Naive thymus-derived CD4-positive, alpha-beta T cell (primary cell): ENCODE data around the gene SPATA1. TPM values are rescaled to one million over a fixed set of nuclear protein-coding genes. Genes with fewer than 3 reads are reported as not detected.
"Not testable (repeated sequence)": the region's sequence is repeated elsewhere in the genome, so short reads cannot be mapped to it uniquely, and the experiment has no call there.

ENCODE experiments used
- ATAC-seq: fragments of 150-1000 bp; cut with Tn5 transposase; 2 replicates; pipeline ENCODE4 v1.10.0; 2021; ENCODE audit warnings: mild to moderate bottlenecking, moderate library complexity
- CTCF ChIA-PET: fragments of 350-600 bp; sonication (Branson Sonifier 250); formaldehyde crosslinking; loops from one replicate; lab custom pipeline; 2021; ENCODE audit warnings: antibody characterized with exemption; lab: Charles Lee
- POLR2A ChIA-PET: fragments of 350-600 bp; sonication (Branson Sonifier 250); formaldehyde crosslinking; loops from one replicate; lab custom pipeline; 2021; ENCODE audit warnings: antibody characterized with exemption, inconsistent platforms; lab: Charles Lee
- DNase-seq, 9 donors: peaks; one replicate each; pipeline versions ENCODE4 v3.0.0 to v3.0.0-alpha.2; 2020 to 2022; ENCODE audit warnings: mixed read lengths in 1 of 9
- H3K27ac ChIP-seq: one replicate; pipeline ENCODE4 v1.7.0; 2013; ENCODE audit warnings: mild to moderate bottlenecking, low read depth, low read length, moderate library complexity
- H3K27me3 ChIP-seq, 2 donors: one replicate each; pipeline ENCODE4 v1.7.0; 2013; ENCODE audit warnings: low read length in 2 of 2, mild to moderate bottlenecking in 2 of 2, moderate library complexity in 2 of 2; ENCODE audit not compliant: control insufficient read depth in 2 of 2, insufficient read depth in 2 of 2
- H3K36me3 ChIP-seq, 3 experiments: 1 replicate in 2 of 3; 2 replicates in 1 of 3; pipeline ENCODE4 v1.7.0; 2013; ENCODE audit warnings: low read length in 3 of 3, mild to moderate bottlenecking in 3 of 3, moderate library complexity in 1 of 3; ENCODE audit not compliant: insufficient read depth in 3 of 3, control insufficient read depth in 2 of 3
- H3K4me1 ChIP-seq, 2 donors: one replicate each; pipeline ENCODE4 v1.7.0; 2013; ENCODE audit warnings: low read length in 2 of 2, mild to moderate bottlenecking in 2 of 2, moderate library complexity in 1 of 2; ENCODE audit not compliant: control insufficient read depth in 2 of 2, insufficient read depth in 2 of 2
- H3K4me3 ChIP-seq: 2 replicates; pipeline ENCODE4 v1.7.0; 2013; ENCODE audit warnings: mild to moderate bottlenecking, low read length
- H3K9me3 ChIP-seq, 3 experiments: 1 replicate in 2 of 3; 2 replicates in 1 of 3; pipeline ENCODE4 v1.7.0; 2013; ENCODE audit warnings: low read length in 3 of 3; ENCODE audit not compliant: control insufficient read depth in 2 of 3
- H3K27ac Mint-ChIP-seq, 9 donors: one replicate each; pipeline ENCODE4 v1.8.0; 2020 to 2022; ENCODE audit warnings: mixed read lengths in 9 of 9, mild to moderate bottlenecking in 8 of 9, moderate library complexity in 5 of 9, inconsistent platforms in 2 of 9
- H3K27me3 Mint-ChIP-seq, 5 donors: one replicate each; pipeline ENCODE4 v1.8.0; 2021 to 2022; ENCODE audit warnings: mixed read lengths in 5 of 5, mild to moderate bottlenecking in 1 of 5
- H3K36me3 Mint-ChIP-seq, 5 donors: one replicate each; pipeline ENCODE4 v1.8.0; 2020 to 2022; ENCODE audit warnings: mixed read lengths in 5 of 5, mild to moderate bottlenecking in 3 of 5, inconsistent platforms in 1 of 5
- H3K4me1 Mint-ChIP-seq, 7 donors: one replicate each; pipeline ENCODE4 v1.8.0; 2020 to 2022; ENCODE audit warnings: mixed read lengths in 7 of 7, mild to moderate bottlenecking in 3 of 7, inconsistent platforms in 1 of 7
- H3K4me3 Mint-ChIP-seq, 10 donors: one replicate each; pipeline ENCODE4 v1.8.0; 2020 to 2022; ENCODE audit warnings: mild to moderate bottlenecking in 10 of 10, mixed read lengths in 10 of 10, moderate library complexity in 6 of 10, inconsistent platforms in 2 of 10
- H3K9me3 Mint-ChIP-seq, 11 donors: one replicate each; pipeline ENCODE4 v1.8.0; 2020 to 2022; ENCODE audit warnings: mixed read lengths in 11 of 11, mild to moderate bottlenecking in 4 of 11, inconsistent platforms in 1 of 11, moderate library complexity in 1 of 11
- intact Hi-C, 2 donors: fragments of 100-400 bp; cut with micrococcal nuclease; formaldehyde crosslinking; loops; one replicate each; pipeline ENCODE4 v1.15.1; 2023
- polyA plus RNA-seq, 2 donors: library from polyadenylated mRNA; unstranded; fragments of 300-500 nt; fragmentation: Illumina TruSeq; gene quantifications; one replicate each; pipeline ENCODE4 v1.2.3, GENCODE V29; 2021
- total RNA-seq, 6 experiments: library from RNA in 5 of 6; stranded (reverse) in 5 of 6; gene quantifications; 1 replicate in 5 of 6; 2 replicates in 1 of 6; pipeline ENCODE4 v1.2.3 and lab custom pipeline; 2021 to 2026

Gene SPATA1
- total and polyA plus RNA-seq, 7 experiments from 2014 or later, result 1.7 to 3.6 (median 2.2) TPM; not detected in 3

DNA sequence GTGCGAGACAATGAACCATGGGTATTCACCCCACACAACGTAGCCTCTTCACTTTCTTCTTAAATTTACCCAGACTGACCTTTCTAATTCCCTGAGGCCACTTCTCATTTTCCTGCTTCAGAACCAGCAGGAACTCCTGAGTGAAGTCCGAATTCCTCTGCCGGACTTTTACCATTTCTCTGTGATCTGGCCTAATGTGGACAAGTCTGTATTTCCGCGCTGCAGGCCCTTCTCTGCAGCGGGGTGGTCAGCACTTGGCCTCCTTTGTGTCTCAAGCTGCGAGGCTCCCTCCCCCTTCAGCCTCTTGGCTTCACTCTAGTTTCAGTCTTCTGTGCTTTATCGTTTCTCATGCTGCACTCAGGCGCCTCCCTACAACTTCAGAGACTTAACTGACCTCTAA lies 77.5 kb downstream of the SPATA1 start:
- no peak overlapping the region for H3K27ac ChIP-seq
- H3K4me3 ChIP-seq, result no peak overlapping the region
- no peaks in the 10 kb centered on the region for H3K4me1 ChIP-seq
- DNase-seq (no peak), ATAC-seq (no peak)
- intact Hi-C loops, result no loop called here
- Mint-ChIP-seq H3K27ac (no peak overlapping the region), H3K9me3 (peaks cover 0 to 3% (median 0%) of the 10 kb centered on the region in 11 donors), H3K36me3 (peaks cover 0 to 6% (median 4%) of the 10 kb centered on the region in 5 donors), H3K27me3 (peaks cover 0 to 14% (median 8%) of the 10 kb centered on the region in 5 donors), H3K4me3 (no peak overlapping the region), H3K4me1 (peaks cover 0 to 6% (median 0%) of the 10 kb centered on the region in 7 donors)
- no peaks in the 10 kb centered on the region for H3K27me3 ChIP-seq
- CTCF ChIA-PET, result no interaction called here
- H3K9me3 ChIP-seq, result no peaks in the 10 kb centered on the region
- POLR2A ChIA-PET, result no interaction called here
- no peaks in the 10 kb centered on the region for H3K36me3 ChIP-seq

GRCh38 chr1:84584126-84584525 lies 77.9 kb downstream of the SPATA1 start:
- peaks cover 0 to 6% (median 4%) of the 10 kb centered on the region in 5 donors for H3K36me3 Mint-ChIP-seq
- no peak overlapping the region for H3K4me3 ChIP-seq
- H3K27ac ChIP-seq, result no peak overlapping the region
- peaks cover 0 to 6% (median 0%) of the 10 kb centered on the region in 7 donors for H3K4me1 Mint-ChIP-seq
- DNase-seq (no peak), ATAC-seq (no peak)
- H3K4me1 ChIP-seq, result no peaks in the 10 kb centered on the region
- H3K27me3 Mint-ChIP-seq, result peaks cover 0 to 13% (median 8%) of the 10 kb centered on the region in 5 donors
- no peaks in the 10 kb centered on the region for H3K9me3 ChIP-seq
- ChIA-PET CTCF (no interaction called here), POLR2A (no interaction called here)
- H3K27ac Mint-ChIP-seq, result no peak overlapping the region
- H3K27me3 ChIP-seq, result no peaks in the 10 kb centered on the region
- no peaks in the 10 kb centered on the region for H3K36me3 ChIP-seq
- peaks cover 0 to 3% (median 0%) of the 10 kb centered on the region in 11 donors for H3K9me3 Mint-ChIP-seq
- no peak overlapping the region for H3K4me3 Mint-ChIP-seq
- intact Hi-C loops, result no loop called here

- ChIA-PET POLR2A (interaction anchor here (1.4 kb wide), 1 partner anchor 11 kb away, joined by 4 read pairs; the partner anchor contains the start of gene CTBS), CTCF (interaction anchor here (1.6 kb wide), 1 partner anchor 39 kb away, joined by 3 read pairs; no protein-coding TSS in a partner anchor)
- H3K4me3 ChIP-seq, result no peak overlapping the region
- H3K4me1 Mint-ChIP-seq, result peaks cover 0 to 6% (median 0%) of the 10 kb centered on the region in 7 donors
- ATAC-seq, result no peak
- no peak overlapping the region for H3K27ac ChIP-seq
- no peaks in the 10 kb centered on the region for H3K27me3 ChIP-seq
- no peaks in the 10 kb centered on the region for H3K9me3 ChIP-seq
- no peak overlapping the region for H3K4me3 Mint-ChIP-seq
- peaks cover 0 to 6% (median 4%) of the 10 kb centered on the region in 5 donors for H3K36me3 Mint-ChIP-seq
- H3K4me1 ChIP-seq, result no peaks in the 10 kb centered on the region
- no peak overlapping the region for H3K27ac Mint-ChIP-seq
- no peak for DNase-seq
- H3K9me3 Mint-ChIP-seq, result peaks cover 0 to 4% (median 0%) of the 10 kb centered on the region in 11 donors
- intact Hi-C loops, result no loop called here
- H3K36me3 ChIP-seq, result no peaks in the 10 kb centered on the region
- H3K27me3 Mint-ChIP-seq, result peaks cover 3 to 25% (median 10%) of the 10 kb centered on the region in 5 donors
These were observed 79.6 kb downstream of the SPATA1 start for GRCh38 chr1:84585803-84586202.

DNA sequence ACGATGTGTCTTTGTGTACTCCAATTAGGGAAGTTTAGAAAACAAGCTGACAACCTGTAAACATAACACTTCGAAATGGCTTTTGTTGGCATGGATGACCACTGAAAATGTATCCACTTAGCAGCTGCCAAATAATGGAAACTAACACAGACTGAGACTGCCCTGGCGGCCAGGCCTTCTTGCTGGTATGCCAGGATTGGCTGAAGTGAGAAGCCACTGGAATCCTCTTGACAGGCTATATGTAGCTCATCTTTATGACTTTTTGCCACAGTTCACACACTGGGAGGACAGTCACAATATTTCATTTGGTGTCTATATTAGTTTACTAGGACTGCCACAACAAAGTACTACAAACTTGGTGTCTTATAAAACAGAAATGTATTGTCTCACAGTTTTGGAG lies 80.9 kb downstream of the SPATA1 start:
- H3K4me3 ChIP-seq, result no peak overlapping the region
- no peaks in the 10 kb centered on the region for H3K4me1 ChIP-seq
- DNase-seq (no peak), ATAC-seq (no peak)
- no peaks in the 10 kb centered on the region for H3K27me3 ChIP-seq
- intact Hi-C loops, result no loop called here
- Mint-ChIP-seq H3K4me1 (peaks cover 0 to 6% (median 0%) of the 10 kb centered on the region in 7 donors), H3K36me3 (peaks cover 0 to 8% (median 4%) of the 10 kb centered on the region in 5 donors), H3K27me3 (peaks cover 3 to 32% (median 17%) of the 10 kb centered on the region in 5 donors), H3K27ac (no peak overlapping the region), H3K4me3 (no peak overlapping the region), H3K9me3 (peaks cover 0 to 9% (median 0%) of the 10 kb centered on the region in 11 donors)
- CTCF ChIA-PET, result no interaction called here
- no peaks in the 10 kb centered on the region for H3K9me3 ChIP-seq
- H3K27ac ChIP-seq, result no peak overlapping the region
- no peaks in the 10 kb centered on the region for H3K36me3 ChIP-seq
- POLR2A ChIA-PET, result no interaction called here

GRCh38 chr1:84594959-84595358 lies 88.8 kb downstream of the SPATA1 start:
- POLR2A ChIA-PET, ATAC-seq: not testable (repeated sequence)

DNA sequence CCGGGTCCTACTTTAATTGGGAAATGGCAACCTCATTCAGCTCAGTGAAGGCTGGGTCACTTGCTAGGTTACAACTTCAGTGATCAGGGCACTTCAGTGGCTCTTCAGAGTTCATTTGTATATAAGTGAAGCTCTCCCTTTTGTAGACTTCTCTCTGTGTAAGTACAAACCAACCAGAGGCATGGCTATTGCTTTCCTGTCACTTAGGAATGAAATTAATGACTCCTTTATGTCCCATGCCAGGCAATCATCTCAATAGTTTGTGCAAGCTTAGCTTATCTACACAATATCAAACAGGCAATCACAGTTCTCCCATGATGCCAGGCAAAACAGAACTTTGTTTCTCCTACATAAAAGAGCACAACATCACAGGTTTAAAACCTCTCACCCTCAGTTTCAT lies 90.8 kb downstream of the SPATA1 start:
- H3K9me3 ChIP-seq, result no peaks in the 10 kb centered on the region
- no peaks in the 10 kb centered on the region for H3K4me1 ChIP-seq
- H3K4me1 Mint-ChIP-seq, result peaks cover 0 to 11% (median 1%) of the 10 kb centered on the region in 7 donors
- peaks cover 0 to 7% (median 0%) of the 10 kb centered on the region in 5 donors for H3K27me3 Mint-ChIP-seq
- intact Hi-C loops, result no loop called here
- no peaks in the 10 kb centered on the region for H3K27me3 ChIP-seq
- H3K9me3 Mint-ChIP-seq, result peaks cover 0 to 12% (median 2%) of the 10 kb centered on the region in 11 donors
- H3K4me3 ChIP-seq, result no peak overlapping the region
- H3K36me3 Mint-ChIP-seq, result peaks cover 0 to 4% (median 1%) of the 10 kb centered on the region in 5 donors
- ATAC-seq, result no peak
- CTCF ChIA-PET, result no interaction called here
- H3K4me3 Mint-ChIP-seq, result no peak overlapping the region
- POLR2A ChIA-PET, result no interaction called here
- DNase-seq, result no peak
- no peak overlapping the region for H3K27ac Mint-ChIP-seq
- H3K36me3 ChIP-seq, result no peaks in the 10 kb centered on the region
- no peak overlapping the region for H3K27ac ChIP-seq

More at GRCh38 chr1:84594959-84595358, 88.8 kb downstream of the SPATA1 start:
- H3K36me3 Mint-ChIP-seq, intact Hi-C loops, H3K4me3 ChIP-seq, H3K9me3 ChIP-seq, H3K27ac Mint-ChIP-seq, H3K27ac ChIP-seq, CTCF ChIA-PET, H3K27me3 ChIP-seq, DNase-seq, H3K36me3 ChIP-seq, H3K4me1 ChIP-seq, H3K4me3 Mint-ChIP-seq: not testable (repeated sequence)
- Mint-ChIP-seq H3K27me3 (peaks cover 2 to 15% (median 8%) of the 10 kb centered on the region in 5 donors), H3K4me1 (peaks cover 0 to 11% (median 1%) of the 10 kb centered on the region in 7 donors), H3K9me3 (peaks cover 0 to 14% (median 2%) of the 10 kb centered on the region in 11 donors)

DNA sequence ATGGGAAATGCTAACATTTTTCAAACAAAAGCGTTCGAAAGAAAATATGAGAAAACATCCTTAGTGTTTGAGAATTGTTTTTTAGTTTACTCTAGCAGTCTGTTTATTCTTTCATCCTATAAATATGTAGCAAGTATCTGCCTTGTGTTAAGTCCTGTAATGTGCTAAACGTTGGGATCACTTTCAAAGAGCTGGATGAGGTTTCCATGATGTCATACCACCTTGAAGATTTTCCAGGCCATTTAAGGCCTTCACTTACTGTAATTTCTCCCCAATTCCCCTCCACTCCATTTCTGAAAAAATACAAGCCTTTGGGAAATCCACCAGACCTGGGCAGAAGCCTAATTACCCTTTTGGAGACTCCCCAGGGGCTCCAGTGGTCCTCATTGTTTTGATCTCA lies 92.2 kb downstream of the SPATA1 start:
- intact Hi-C loops, result no loop called here
- no peak for DNase-seq
- Histone ChIP-seq H3K9me3 (no peaks in the 10 kb centered on the region), H3K4me1 (no peaks in the 10 kb centered on the region), H3K4me3 (no peak overlapping the region), H3K36me3 (no peaks in the 10 kb centered on the region), H3K27me3 (no peaks in the 10 kb centered on the region), H3K27ac (no peak overlapping the region)
- Mint-ChIP-seq H3K4me1 (peaks cover 0 to 11% (median 1%) of the 10 kb centered on the region in 7 donors), H3K9me3 (peaks cover 0 to 17% (median 3%) of the 10 kb centered on the region in 11 donors), H3K27ac (no peak overlapping the region), H3K27me3 (peaks cover 0 to 2% (median 0%) of the 10 kb centered on the region in 5 donors), H3K36me3 (peaks cover 0 to 7% (median 4%) of the 10 kb centered on the region in 5 donors), H3K4me3 (no peak overlapping the region)
- ChIA-PET CTCF (no interaction called here), POLR2A (no interaction called here)
- no peak for ATAC-seq
